Posterior vena cava (tissue), 2 donors: ENCODE data around the gene GABRR3. TPM values are rescaled to one million over a fixed set of nuclear protein-coding genes. Genes with fewer than 3 reads are reported as not detected.
"Not testable (repeated sequence)": the region's sequence is repeated elsewhere in the genome, so short reads cannot be mapped to it uniquely, and the experiment has no call there.

Source experiments
- DNase-seq: peaks from one replicate; pipeline ENCODE4 v3.0.0-alpha.2; 2020; ENCODE audit warnings: low spot score
- intact Hi-C, 2 donors: fragments of 100-400 bp; cut with DNase I; formaldehyde crosslinking; loops; one replicate each; pipeline versions ENCODE4 v1.14.1 to v1.14.2; 2022 to 2023
- total RNA-seq, 2 donors: library from RNA; stranded (reverse); fragmentation: NEBNext Ultra II Directional; extraction: Animal tissue kit (Norgen Biotek cat#: 25700); gene quantifications; one replicate each; pipeline ENCODE4 v1.2.1, GENCODE V29; 2021
- donor health status: DM: yes; HTN: yes; CAD: no.
- donor health status: DM: yes; HTN: yes; CAD: no.

The GABRR3 gene
- total RNA-seq, 2 donors from 2014 or later, result not detected

DNA sequence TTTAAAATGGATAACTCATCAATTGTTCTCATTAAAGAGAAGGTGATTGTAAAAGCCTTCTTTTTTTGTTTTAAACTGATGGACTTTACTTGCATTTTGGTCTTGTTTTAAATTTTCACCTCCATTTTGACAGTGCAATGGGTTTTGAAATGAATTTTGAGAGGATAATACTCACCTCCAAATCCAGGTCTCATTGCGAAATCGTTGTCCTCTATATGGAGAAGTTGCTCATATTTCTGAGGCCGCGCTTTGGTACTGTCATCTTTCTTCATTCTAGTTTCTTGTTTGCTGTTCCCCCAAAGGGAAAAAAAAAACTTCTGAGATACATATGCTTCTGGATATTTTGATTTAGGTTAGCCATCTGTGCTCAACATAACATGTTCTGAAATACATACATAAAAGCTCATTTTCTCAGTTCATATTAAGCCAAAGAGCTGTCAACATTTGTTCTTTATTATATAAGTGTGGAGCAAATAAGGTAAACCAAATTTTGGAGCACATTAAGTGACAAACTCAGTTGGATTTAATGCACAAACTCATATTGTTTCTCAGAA is 9.6 kb downstream of the GABRR3 start:
- intact Hi-C loops, result no loop called here
- no peak for DNase-seq

DNA sequence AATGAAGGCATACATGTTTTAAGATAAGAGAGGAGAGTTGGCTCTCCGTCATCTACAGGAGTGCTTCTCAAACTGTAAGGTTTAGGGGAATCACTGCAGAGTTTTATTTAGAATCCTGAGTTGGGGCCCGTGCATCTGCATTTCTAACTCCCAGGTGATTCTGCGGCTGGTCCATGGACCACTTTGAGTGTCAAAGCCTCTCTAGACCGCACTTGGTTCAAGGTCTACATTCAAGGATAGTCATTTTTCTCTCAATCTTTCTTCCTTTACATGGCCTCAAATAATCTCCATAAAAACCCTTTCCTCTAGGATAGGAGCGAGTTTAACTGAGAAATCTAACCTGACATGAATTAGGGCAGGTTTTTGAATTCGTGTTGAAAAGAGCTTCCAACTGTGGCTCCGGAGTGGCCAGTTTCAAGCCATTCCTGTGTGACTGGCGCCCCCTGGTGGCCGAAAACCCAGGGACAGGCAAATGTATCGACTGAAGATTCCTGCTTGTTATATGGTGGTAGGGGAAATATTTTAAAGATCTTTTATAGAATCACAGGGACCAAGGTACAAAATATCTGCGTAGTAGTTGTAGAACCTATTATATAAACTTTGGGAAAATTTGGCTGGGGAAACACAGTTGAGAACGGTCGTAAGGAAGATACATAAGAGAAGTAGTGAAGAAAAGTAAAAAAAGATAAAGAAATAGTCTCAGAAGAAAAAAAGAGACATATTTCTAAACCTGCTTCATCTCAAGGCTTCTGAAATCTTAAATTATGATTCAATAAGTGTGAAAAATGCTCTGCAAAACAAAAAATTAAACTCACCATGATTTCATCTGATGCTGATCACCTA is 11.9 kb downstream of the GABRR3 start:
- DNase-seq, result peak; percentile 97
- intact Hi-C loops, result loop anchor here in 1 of 2 donors (5.0 kb wide), 1 partner anchor 231 kb away; no protein-coding TSS in a partner anchor

DNA sequence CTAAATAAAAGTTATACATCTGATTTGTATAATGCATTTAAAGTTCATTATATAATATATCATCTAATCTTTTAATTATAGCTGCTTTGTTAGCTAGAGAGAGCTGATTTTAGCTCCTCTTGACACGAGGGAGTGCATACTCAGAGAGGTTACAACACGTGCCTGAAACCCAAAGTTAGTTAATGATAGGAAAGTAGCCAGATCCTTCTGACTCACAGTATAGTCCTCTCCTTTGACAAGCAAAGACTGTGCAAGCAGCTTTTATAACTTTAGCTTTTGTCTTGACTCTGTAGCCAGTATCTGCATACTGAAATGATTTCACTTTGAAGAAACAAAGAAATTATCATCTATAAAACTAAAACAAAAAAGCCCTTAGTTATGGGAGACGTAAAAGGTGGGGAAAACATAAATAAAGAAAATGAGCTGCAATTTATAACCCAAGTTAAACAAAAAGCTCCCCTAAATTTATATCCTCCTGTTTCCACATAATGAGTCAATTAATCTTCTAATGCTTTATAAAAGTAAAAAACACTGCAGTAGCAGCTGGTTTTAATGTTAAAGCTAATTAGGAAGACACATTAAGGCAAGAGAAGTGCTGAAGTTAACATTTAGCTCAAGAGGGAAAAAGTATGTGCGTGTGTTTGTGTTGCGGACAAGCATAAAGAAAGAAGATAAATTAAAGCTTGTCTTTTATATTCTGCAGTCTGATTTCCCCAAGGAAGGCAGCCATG is 13.1 kb downstream of the GABRR3 start:
- no peak for DNase-seq
- intact Hi-C loops, result loop anchor here in 1 of 2 donors (5.0 kb wide), 1 partner anchor 230 kb away; no protein-coding TSS in a partner anchor

DNA sequence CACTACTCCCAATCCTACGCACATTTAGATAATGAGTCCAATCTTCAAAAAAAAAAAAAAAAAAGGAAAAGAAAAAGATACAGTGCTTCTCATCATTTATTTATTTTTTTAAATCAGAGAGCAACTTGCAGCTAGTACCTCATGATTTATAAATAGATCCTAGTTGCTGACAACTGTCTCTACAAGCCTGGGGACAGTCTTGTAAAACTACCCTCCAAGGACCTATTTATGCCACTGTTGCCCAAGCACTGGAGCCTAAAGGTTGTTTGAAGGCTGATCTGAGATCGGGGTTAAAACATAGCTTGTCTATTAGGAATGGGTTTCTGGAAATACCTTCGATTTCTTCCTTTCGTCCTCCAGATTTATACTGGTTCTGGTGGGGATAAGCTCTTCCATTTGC is 14.7 kb downstream of the GABRR3 start:
- DNase-seq, result no peak

DNA sequence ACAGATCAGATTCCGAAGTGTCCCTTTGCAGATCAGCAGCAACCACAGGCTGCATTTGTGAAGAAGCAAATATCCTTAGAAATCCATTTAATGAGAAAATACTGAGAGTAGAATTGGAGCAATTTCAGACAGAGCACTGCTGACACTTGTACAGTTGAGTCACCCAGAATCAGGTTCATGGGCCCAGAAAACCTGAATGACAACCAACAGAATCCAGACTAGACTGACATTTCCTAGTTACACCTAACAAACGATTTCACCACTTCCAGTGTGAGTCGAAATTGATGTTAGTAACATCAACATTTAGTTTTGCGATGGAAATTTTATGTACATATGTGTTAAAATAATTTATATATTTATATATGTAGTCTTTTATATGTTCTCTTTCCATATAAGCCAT is 16.8 kb downstream of the GABRR3 start:
- DNase-seq, result no peak
- intact Hi-C loops, result no loop called here

More for the DNA sequence above, 14.7 kb downstream of the GABRR3 start:
- intact Hi-C loops, result loop anchor here in 1 of 2 donors (5.0 kb wide), 1 partner anchor 228 kb away; no protein-coding TSS in a partner anchor

DNA sequence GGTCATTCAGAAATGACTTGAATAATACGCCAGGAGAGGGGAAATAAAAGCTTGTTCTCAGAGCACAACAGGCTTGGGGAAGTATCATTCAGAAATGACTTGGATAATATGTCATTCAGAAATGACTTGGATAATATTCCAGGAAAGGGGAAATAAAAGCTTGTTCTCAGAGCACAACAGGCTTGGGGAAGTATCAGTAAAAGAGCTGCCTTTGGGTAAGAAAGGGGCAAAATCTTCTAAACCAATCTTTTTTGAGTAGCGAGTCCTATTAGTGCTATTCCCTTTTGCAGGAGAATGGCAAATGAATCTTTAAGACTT is 20.9 kb downstream of the GABRR3 start:
- intact Hi-C loops, result no loop called here
- no peak for DNase-seq

DNA sequence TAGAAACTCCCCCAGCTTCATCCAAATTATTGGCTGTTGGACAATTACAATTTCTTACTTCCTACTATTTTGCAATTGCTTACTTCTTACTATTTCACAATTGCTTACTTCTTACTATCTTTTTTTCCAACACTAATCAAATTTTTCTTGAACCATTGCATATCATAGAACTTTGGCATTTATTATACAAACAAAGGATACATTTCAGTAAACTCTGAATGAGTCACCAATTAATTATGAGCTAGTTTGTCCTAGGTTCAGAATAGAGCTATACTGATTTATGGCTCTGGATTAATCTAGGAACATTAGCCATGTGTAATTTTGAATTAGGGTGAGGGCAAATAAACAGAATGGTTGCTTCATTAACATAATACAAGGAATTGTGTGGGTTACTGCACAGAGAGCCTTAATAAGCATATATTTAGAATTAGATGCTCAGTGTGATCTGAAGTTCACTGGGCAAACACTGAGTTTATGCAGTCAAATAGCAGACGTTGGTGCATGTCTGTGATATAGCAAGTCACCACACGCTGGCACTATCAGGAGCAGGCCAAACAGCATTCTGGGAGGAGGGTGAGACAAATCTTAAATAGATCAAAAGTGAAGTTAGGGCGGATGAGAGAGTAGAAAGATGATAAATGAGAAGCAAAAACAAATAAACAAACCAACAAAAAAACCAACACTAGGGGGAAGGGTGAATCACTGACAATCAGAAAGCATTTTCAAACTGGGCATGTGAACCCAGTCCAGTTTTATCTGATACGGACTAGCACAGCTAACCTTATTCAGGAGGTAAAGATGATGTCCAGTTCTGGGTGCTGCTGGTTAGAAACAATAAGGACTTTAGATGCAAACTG is 21.5 kb downstream of the GABRR3 start:
- DNase-seq, result no peak
- intact Hi-C loops, result no loop called here

DNA sequence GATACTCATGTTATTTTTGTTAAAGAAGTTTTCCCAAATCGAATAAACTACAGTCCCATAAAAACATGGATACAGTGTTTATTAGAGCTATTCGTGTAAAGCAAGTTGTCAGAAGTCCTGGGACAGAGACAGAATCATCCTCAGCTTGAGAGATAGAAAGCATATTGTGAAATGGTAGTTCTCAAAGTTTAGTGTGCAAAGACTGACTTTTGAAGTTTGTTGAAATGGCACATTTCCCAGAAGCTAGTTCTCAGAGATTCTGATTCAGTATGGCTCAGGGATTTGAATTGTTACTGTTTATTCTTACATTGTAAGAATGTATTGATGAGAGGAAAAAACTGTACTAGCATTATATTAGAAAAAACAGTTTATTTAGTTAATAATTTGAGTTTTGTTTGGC is 22.1 kb downstream of the GABRR3 start:
- intact Hi-C loops, result no loop called here

DNA sequence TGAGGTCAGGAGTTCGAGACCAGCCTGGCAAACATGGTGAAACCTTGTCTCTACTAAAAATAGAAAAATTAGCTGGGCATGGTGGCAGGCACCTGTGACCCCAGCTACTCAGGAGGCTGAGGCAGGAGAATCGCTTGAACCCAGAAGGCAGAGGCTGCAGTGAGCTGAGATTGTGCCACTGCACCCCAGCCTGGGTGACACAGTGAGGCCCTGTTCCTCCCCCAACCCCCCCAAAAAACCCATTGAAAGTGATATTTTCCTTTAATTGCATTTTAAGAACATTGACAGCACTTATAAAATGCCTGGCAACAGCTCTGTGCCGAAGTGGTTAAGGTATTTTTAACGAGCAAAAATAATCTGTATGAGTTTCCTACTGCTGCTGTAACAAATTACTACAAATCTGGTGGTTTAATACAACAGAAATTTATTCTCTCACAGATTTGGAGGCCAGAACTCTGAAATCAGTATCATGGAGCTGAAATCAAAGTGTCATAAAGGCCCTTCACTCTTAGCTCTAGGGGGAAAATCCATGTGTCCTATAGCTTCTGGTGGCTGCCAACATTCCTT is 24.1 kb downstream of the GABRR3 start:
- DNase-seq, intact Hi-C loops: not testable (repeated sequence)

More for the DNA sequence above, 22.1 kb downstream of the GABRR3 start:
- DNase-seq, result no peak

DNA sequence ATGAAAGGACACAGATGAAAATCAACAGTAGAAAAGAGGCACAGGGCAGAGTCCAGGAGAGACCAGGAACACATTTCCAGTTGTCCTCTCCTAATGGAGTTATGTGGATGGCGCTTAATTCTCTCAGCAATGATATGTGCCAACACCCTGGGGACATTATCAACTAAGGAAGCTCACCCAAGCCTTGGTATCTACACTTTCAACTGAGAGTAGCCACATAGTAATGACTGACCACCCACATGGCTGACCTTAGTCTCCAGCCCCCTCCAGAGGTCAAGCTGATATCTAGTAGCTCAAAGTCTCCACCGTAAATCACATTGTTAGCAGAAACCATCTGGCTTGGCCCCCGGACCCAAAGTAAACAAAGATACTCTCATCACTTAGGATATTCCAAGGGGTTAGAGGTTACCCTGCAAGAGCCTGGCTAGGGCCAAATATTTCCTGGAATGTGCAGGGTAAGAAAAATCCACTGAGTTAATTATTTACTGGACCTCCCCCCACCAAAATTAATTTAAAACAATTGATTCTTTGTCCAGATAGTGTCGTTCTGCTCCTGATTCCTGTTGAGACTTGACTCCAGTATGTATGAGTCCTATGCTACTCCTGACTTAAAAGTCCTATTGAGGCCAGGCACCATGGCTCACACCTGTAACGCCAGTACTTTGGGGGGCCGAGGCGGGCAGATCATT is 24.8 kb downstream of the GABRR3 start:
- intact Hi-C loops, result no loop called here

DNA sequence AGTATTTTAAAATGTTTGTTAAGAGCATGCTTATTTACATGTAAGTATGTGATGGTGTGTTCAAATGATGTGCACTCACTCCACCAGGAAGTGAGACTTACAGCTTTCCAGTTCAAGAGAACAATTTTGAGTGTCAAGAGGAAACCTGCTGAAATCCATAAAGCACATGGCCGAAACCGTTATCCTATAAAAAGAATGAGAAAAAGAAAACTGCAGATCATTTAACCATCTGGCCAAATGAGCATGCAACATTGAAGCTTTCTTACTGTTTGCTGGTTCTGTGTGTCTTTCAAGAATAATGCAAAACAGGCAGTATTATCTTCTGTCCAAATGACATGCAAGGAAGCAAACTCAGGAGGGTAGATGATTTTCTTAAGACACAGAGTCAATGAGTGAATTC is 26.3 kb downstream of the GABRR3 start:
- no peak for DNase-seq
- intact Hi-C loops, result no loop called here

More for the DNA sequence above, 24.8 kb downstream of the GABRR3 start:
- DNase-seq, result no peak

DNA sequence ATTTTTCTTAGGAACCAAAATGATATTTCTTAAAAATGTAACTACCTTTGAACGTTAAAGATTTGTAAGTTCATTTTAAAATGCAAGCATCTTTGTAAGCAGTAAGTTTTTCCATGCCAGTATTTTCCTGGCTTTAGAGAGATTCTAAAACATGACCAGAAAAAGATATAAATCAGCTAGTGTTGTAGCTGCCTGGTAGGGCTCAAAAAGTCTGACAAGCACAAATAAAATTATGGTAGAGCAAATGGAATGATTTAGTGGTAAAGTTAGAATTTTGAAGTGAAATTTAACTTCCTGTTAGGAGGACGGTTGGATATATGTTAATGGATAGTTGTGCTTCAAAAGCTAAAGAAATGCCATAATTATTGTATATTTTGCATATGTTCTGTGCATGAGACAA is 29.7 kb downstream of the GABRR3 start:
- intact Hi-C loops, result no loop called here
- DNase-seq, result no peak

DNA sequence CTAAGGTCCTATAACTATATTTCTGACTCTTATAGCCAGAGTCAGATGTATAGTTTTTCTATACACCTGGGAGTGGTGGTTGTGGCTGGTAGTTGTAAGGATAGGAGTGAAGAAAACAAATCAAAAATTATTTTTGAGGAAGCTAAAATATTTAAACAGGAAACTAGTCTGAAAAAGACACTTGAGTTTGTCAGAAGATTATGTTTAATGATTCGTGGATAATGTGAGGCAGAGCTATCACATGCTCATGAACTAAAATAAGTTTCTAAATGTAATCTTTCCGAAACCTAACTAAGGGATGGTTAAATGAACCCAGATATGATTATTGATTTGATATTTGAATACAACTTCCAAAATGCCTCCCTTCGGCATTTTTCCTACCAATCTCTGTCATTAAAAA is 30.4 kb downstream of the GABRR3 start:
- no peak for DNase-seq
- intact Hi-C loops, result no loop called here

DNA sequence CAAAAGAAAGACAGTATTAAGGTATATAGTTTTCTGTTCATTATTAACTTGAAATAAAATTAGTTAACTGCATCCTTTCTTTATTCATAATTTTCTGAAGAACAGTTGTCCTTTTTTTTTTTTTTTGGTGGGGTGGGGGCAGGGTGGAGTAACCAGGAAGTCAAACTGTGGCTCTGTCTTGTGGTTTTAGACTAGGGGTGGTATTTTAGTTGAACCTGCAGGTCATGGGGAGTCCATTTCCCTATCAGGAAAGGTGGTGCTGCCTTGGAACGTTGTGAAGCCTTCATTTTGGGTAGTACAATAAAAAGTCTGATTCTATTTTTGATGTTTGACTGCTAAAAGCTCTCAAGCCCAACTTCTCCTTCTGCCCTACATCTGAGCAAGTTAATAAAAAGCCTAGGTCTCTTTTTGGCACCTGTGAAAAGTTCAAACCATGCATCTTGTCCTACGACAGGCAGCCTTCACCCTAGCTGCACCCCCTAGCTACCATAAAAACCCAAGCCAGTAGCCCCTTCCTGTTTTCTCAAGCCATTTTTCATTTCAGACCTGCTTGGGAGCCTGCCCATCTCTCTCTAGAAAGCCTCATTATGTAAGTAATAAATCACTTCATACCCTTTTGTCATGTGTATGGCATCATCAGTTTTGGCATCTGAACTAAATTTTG is 31.7 kb downstream of the GABRR3 start:
- DNase-seq, result no peak
- intact Hi-C loops, result no loop called here

DNA sequence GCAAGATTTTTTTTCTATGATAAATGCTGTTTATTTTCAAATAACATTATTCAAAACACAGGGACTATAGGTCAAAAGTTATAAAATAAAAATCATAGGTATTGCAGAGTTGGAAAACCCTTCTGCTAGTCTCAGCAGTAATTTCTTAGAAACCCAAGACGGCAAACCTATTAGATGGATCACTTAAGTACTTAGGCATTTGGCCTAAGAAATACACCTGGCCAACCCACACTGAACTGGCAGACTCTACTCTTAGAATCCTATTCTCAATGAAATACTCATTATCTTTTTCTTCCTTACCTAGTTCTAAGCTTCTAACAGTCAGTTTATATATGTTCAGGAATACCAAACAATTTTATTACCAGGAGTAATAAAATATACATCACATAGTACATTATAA is 32.4 kb downstream of the GABRR3 start:
- intact Hi-C loops, result no loop called here
- no peak for DNase-seq

DNA sequence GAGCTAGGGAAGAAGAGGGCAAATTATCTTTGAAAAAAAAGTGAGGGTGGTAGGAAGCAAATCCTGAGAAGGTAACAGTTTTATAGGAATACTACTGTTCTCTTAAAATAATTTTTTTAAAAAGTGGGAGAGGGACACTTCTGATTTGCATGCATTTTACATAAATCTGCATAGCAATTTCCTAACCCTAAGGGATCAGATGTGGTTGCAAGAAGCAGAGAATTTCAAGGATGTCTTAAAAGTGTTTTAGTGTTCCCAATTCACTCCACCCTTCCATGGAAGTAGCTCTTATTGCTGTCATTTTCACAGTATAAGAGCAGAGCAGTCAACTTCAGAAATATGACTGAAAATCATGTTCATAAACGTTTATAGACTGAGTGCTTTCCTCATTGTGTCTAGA is 35.1 kb downstream of the GABRR3 start:
- DNase-seq, result no peak
- intact Hi-C loops, result no loop called here

DNA sequence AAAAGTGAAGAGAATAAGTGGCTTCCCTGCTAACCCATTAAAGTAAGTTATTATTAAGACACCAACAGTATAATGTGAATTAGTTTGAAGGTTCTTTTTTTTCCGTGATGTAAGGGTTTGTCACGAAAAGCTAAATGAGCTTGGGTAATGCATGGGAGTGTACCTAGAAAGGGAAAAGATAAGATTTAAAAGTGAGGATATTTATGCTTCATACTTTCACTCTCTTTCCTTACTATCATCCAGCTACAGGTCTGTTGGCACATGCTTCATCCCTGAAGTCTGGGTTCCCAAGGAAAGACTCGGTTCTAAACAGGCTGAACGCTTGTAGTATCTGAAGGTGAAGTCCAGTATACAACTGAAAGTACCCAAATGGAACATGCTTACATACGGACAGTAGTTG is 36.0 kb downstream of the GABRR3 start:
- intact Hi-C loops, result no loop called here
- DNase-seq, result no peak

DNA sequence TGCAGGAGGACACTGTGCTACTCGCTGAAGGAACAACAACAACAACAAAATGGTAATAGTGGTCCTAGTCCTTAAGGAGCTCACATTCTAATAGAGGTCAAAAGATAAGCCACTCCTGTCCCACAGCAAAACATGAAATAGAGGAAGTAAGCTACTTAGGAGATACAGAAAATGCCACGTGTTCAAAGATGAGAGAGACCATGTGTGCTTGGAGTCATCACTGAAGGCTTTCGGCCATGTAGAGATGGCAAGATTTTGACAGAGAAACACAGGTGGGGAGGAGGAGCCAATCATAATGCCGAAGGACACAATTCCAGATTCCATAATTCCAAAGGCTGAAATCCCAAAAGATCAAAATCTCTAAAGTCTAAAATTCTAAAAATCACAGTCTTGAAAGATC is 38.1 kb downstream of the GABRR3 start:
- intact Hi-C loops, result no loop called here
- DNase-seq, result no peak
